ENCODE results near the gene DGKI. TPM values are rescaled to one million over a fixed set of nuclear protein-coding genes. Genes with fewer than 3 reads are reported as not detected.

The DGKI gene
- total RNA-seq, 1 experiment from 2014 or later, result not detected

GRCh38 chr7:137798073-137798763, 48.6 kb downstream of the DGKI start:
- H3K27me3 ChIP-seq (ENCODE audit: control insufficient read depth, insufficient read depth, low read length), result no peaks in the 10 kb centered on the region
- H3K36me3 ChIP-seq (ENCODE audit: control insufficient read depth, insufficient read depth, low read length), result no peaks in the 10 kb centered on the region
- in situ Hi-C loops (cut with HindIII; ENCODE audit: low pct_unique_long_range_greater_than_20kb, low sequenced_read_pairs) (no loop called here), intact Hi-C loops (cut with micrococcal nuclease; ENCODE audit: unreplicated experiment) (no loop called here)
- DNase-seq (ENCODE audit: low read depth, low spot score), result no peak
- no peak overlapping the region for H3K4me3 ChIP-seq (ENCODE audit: low read depth in 2 of 2, low read length in 2 of 2)
- no peak overlapping the region for H3K27ac ChIP-seq (ENCODE audit: low read length)
- H3K4me1 ChIP-seq (ENCODE audit: control insufficient read depth, insufficient read depth, low read length), result no peaks in the 10 kb centered on the region
- no TSS peak for BruUV-seq (replicated peaks)
- no peak for ATAC-seq
- ChIA-PET POLR2A (no interaction called here), CTCF (no interaction called here)
- TF ChIP-seq, protein P1, sequence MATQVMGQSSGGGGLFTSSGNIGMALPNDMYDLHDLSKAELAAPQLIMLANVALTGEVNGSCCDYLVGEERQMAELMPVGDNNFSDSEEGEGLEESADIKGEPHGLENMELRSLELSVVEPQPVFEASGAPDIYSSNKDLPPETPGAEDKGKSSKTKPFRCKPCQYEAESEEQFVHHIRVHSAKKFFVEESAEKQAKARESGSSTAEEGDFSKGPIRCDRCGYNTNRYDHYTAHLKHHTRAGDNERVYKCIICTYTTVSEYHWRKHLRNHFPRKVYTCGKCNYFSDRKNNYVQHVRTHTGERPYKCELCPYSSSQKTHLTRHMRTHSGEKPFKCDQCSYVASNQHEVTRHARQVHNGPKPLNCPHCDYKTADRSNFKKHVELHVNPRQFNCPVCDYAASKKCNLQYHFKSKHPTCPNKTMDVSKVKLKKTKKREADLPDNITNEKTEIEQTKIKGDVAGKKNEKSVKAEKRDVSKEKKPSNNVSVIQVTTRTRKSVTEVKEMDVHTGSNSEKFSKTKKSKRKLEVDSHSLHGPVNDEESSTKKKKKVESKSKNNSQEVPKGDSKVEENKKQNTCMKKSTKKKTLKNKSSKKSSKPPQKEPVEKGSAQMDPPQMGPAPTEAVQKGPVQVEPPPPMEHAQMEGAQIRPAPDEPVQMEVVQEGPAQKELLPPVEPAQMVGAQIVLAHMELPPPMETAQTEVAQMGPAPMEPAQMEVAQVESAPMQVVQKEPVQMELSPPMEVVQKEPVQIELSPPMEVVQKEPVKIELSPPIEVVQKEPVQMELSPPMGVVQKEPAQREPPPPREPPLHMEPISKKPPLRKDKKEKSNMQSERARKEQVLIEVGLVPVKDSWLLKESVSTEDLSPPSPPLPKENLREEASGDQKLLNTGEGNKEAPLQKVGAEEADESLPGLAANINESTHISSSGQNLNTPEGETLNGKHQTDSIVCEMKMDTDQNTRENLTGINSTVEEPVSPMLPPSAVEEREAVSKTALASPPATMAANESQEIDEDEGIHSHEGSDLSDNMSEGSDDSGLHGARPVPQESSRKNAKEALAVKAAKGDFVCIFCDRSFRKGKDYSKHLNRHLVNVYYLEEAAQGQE (IDR thresholded peaks at IDR 0.05; ENCODE audit: insufficient read depth in 1 of 2, low read depth in 2 of 2, low read length in 1 of 2), result no peak
- no peak for TF ChIP-seq POLR2AphosphoS5 (IDR thresholded peaks at IDR 0.05; ENCODE audit: low read depth, low read length)
- no peak for TF ChIP-seq TCF7L2 (IDR thresholded peaks at IDR 0.05; ENCODE audit: low read depth, low read length)
- no peak for TF ChIP-seq CTCF (IDR thresholded peaks at IDR 0.05)
- TF ChIP-seq SIN3A (IDR thresholded peaks at IDR 0.05; ENCODE audit: borderline replicate concordance, insufficient read depth, low read depth, low read length), result no peak
- no peaks in the 10 kb centered on the region for H3K9me3 ChIP-seq (ENCODE audit: control insufficient read depth, insufficient read depth, low read depth, low read length)

DNA sequence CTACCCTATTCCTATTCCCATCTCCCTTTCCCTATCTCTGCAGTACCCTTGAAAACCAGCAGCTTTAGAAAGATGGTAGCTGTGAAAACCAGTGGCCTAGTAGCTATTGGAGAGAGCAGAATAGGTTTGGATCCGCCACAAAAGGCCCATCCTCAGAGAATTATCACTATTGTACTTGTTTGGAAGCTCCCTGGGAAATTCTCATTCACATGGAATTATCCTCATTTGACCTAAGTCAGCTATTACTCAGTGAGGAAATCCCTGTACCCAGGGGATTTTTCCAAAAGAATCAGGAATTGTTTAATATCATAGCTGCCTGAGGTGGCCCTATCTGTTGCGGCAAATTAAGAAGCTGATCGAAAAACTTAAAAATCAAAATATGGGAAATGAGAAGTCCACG, 51.6 kb downstream of the DGKI start:
- CTCF ChIA-PET, result no interaction called here
- ATAC-seq, result no peak

More for the DNA sequence above, 51.6 kb downstream of the DGKI start:
- DNase-seq (ENCODE audit: low read depth, low spot score), result no peak
- POLR2A ChIA-PET, result no interaction called here
- intact Hi-C loops (cut with micrococcal nuclease; ENCODE audit: unreplicated experiment) (no loop called here), in situ Hi-C loops (cut with HindIII; ENCODE audit: low pct_unique_long_range_greater_than_20kb, low sequenced_read_pairs) (no loop called here)
- H3K9me3 ChIP-seq (ENCODE audit: control insufficient read depth, insufficient read depth, low read depth, low read length), result no peaks in the 10 kb centered on the region
- no peak overlapping the region for H3K4me3 ChIP-seq (ENCODE audit: low read depth in 2 of 2, low read length in 2 of 2)
- no peaks in the 10 kb centered on the region for H3K36me3 ChIP-seq (ENCODE audit: control insufficient read depth, insufficient read depth, low read length)
- no peaks in the 10 kb centered on the region for H3K27me3 ChIP-seq (ENCODE audit: control insufficient read depth, insufficient read depth, low read length)
- no peaks in the 10 kb centered on the region for H3K4me1 ChIP-seq (ENCODE audit: control insufficient read depth, insufficient read depth, low read length)
- TF ChIP-seq, protein P1 (IDR thresholded peaks at IDR 0.05; ENCODE audit: insufficient read depth in 1 of 2, low read depth in 2 of 2, low read length in 1 of 2), result no peak
- no peak for TF ChIP-seq POLR2AphosphoS5 (IDR thresholded peaks at IDR 0.05; ENCODE audit: low read depth, low read length)
- TF ChIP-seq SIN3A (IDR thresholded peaks at IDR 0.05; ENCODE audit: borderline replicate concordance, insufficient read depth, low read depth, low read length), result no peak
- TF ChIP-seq TCF7L2 (IDR thresholded peaks at IDR 0.05; ENCODE audit: low read depth, low read length), result no peak
- no peak for TF ChIP-seq CTCF (IDR thresholded peaks at IDR 0.05)
- no TSS peak for BruUV-seq (replicated peaks)
- H3K27ac ChIP-seq (ENCODE audit: low read length), result no peak overlapping the region
